Hippocampal formation (tissue), 2 donors: ENCODE data around the gene SHISAL1.
"Not testable (repeated sequence)": the region's sequence is repeated elsewhere in the genome, so short reads cannot be mapped to it uniquely, and the experiment has no call there.

ENCODE experiments used
- DNase-seq, 2 donors: peaks; one replicate each; lab custom pipeline; 2025; lab: John Stamatoyannopoulos, UW

The SHISAL1 gene

GRCh38 chr22:44260216-44261035 lies 52.3 kb downstream of the SHISAL1 start:
- no peak for DNase-seq

- no peak for DNase-seq
These were observed 53.2 kb downstream of the SHISAL1 start for GRCh38 chr22:44259366-44260215.

DNA sequence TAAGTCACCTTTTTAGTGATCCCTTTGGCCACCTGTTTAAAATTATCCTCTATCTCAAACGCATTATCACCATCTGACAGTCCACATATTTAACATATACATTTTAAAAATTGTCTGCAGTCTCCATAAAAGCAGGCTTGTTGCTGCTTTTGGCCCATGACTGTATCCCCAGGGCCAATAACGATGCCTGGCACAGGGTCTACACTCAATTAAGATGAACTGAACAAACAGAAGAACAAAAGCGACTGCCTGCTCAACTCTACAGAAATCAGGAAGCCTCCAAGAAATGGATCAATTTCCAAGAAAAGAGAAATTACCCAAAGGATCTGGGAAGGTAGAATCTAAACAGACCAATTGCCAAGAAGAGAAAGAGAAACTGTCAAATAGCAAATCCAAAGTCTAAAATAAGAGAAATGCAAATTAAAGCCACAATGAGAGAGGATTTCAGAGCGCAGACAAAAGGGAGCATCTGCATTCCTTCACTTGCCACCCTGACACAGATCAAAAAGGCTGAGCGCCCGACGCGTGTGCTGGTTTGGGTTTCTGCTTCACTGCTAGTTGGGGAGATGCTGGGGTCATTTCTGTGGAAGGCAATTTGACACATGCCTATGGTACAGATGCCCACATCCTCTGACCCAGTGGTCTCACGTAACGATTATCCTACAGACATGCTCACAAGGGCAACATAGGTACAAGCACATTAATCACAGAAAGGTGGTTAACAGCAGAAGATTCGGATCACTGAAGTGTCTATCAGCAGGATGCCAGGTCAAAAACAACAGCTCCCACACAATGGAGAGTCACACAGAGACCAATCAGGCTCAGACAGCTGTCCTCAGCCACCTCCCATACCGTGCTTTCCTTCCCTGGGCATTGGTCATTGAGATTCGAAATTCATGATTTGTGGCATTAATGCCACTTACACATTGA lies 55.9 kb downstream of the SHISAL1 start:
- DNase-seq: no peak

DNA sequence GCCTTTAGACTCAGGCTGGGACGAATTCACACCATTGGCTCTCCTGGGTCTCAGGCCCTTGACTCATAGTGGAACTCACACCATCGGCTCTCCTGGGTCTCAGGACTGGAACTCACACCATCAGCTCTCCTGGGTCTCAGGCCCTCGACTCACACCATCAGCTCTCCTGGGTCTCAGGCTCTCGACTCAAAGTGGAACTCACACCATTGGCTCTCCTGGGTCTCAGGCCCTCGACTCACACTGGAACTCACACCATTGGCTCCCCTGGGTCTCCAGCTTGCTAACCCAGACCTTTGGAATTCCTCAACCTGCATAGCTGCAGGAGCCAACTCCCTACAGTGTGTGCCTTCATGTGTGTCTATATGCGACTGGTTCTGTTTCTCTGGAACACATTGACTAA lies 56.7 kb downstream of the SHISAL1 start:
- no peak for DNase-seq

DNA sequence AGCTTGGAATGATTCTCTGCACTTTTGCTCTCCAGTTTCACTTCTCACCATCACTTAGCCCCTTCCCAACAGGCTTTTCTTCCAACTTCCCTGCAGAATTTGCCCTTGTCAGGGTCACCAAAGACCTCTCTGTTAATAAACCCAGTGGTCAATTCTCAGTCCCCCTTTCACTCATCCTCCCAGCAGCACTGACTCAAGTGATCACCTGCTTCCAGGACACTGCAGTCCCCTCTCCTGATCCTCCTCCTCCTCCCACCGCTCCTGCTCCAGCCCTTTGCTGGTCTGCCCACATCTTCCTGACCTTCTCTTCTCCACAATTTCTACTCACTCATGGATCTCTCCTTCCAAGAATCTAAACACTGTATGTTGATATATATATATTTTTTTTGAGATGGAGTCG lies 57.9 kb downstream of the SHISAL1 start:
- no peak for DNase-seq

DNA sequence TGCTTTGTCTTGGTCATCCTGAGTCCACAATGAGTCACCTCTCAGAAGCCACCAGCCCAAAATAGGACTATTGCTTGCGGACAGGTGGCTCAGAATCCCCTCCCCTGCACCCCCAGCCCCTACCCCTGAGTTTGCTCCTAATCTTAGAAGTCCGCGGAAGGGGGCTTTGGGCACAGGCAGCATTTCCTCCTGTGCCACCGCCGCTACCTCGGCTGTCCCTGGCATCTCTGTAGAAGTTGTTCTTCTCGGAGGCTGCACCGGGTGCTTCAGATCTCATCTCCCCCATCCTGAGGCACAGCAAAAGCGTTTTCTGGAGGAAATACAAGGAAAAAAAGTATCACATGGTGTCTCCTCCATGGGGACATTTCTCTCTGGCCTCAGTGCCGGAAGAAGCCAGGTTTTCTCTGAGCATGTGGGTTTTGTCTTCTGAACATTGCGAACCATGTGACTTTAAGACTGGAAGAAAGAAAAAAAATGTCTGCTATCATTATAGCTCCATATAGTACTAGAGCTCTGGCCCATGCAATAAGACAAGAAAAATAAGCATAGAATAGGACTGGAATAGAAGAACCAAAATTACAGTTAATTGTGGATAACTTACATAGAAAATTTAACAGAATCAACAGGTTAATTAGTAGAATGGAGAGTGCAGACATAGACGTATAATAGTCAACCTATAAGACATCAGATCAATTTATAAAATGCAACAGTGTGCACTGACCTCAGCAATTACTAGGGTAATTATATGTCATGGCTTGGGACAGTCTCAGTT lies 63.2 kb downstream of the SHISAL1 start:
- DNase-seq: no peak

DNA sequence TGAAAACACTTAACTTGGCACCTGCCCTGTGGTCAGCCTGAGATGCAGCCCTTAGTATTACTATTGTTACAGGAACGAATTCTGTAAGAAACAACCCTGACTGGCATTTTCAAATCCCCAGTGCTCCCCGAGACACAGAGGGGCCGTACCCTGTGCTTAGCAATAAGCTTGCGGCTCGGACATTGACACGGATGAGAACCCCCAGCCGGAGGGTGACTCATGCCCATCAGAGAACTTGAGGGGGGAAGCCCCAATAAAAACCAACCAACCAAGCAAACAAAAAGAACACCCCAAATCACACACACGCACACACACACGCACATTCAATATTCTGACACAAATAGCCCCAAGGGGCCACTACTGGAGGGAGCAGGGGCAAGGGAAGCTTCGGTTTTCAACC lies 63.8 kb downstream of the SHISAL1 start:
- no peak for DNase-seq

DNA sequence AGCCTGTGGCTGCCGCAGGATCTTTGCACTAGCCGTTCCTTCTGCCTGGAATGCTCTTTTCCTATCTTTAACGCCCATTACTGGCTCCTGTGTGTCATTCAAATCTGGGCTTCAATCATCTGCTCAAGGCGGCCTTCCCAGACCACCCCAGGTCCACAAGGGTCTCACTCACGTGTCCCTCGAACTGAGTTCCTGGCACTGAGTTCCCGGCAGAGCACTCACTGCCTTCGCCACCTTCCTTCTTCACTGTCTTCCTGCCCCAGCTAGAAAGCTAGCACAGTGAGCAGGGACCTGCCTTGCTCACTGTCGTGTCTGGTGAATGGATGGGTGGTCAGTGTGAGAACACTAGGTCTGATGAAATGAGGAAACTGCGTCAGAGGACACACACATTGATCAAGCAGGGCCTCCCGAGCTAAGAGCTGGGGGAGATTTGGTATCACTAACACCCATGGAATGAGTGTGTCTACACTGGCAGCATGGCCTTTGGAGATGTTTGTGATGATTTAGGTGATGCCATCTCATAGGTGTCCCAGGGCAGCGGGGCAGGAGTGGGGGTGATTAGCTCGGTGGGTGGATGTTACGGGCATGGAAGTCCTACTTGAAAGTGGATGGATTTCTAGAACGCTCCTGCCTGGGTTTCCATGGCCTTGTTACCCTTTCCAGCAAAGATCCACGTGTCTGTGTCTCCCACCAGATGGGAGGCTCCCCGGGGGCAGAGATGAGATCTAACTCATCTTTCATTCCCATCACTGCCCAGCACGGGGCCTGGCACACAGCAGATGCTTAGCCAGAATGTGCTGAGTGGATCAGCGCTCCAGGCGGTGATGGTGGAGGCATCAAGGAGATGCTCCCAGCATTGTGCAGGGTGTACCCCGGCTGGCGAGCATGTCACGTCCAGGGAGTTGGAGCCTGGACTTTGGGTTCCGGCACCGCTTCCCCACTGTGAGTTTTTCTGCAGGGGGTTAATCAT lies 64.5 kb downstream of the SHISAL1 start:
- DNase-seq: no peak

DNA sequence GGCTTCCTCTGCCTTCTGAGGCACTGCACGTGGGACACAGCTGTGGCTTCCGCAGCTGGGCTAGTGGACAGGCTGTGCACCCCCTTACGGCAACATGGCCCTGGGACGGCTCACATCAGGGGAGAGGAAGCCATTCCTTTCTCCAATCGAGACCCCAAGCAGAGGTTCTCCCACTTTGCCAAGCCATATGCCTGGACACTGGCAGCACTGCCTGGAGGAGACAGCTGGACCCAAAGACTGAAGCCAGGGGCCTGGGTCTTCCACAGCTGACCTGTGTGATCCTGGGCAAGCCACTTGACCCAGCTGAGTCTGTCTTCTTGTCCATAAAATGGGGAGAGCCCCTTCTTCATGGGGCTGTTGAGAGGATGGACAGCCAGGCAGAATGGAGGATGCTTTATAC lies 65.4 kb downstream of the SHISAL1 start:
- no peak for DNase-seq

GRCh38 chr22:44246615-44247326 lies 66.0 kb downstream of the SHISAL1 start:
- no peak for DNase-seq

- DNase-seq: no peak
These were observed 66.9 kb downstream of the SHISAL1 start for GRCh38 chr22:44245867-44246266.

DNA sequence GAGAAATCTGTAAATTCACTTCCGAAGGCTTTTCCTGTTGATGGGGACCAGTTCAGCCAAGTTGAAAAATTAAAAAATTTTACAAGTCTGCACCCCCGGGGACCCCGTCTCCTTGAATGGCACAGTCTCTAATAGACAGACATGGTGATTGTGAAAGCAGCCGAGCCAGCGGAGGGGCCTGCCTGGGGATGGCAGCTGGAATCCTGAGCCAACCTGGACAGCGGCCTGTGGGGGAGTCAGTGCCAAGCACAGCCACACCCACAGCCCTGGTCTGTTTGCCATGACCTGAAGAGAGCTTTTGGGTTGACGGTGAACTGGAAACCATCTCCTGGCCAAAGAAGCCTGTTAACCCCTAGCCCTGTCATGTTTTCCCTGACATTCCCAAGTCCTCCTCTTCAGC lies 67.3 kb downstream of the SHISAL1 start:
- no peak for DNase-seq

DNA sequence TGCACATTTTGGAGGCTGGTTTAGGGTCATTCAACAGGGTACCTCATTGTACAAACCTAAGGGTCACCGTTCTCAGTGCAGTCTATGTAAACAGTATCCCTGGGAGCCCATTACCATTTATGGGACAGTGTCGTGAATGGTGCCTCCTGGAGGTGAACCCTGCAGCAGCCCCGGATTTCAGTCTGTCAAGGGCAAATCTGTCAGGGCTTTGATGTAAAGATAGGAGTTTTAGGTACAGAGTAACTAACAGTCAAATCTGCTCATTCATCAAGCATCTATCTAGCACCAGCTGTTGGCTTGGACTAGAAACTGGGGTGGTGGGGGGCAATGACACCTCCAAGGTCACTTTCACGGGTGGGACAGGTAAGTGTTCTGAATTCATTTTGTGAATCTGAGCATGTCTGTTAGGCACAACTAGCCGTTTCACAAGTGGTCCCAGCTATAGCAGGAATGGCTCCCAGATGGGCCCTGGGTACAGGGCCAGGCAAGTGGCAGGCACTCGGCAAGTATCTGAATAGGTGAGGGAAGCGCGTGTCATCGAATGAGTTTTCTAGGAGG lies 68.4 kb downstream of the SHISAL1 start:
- no peak for DNase-seq

DNA sequence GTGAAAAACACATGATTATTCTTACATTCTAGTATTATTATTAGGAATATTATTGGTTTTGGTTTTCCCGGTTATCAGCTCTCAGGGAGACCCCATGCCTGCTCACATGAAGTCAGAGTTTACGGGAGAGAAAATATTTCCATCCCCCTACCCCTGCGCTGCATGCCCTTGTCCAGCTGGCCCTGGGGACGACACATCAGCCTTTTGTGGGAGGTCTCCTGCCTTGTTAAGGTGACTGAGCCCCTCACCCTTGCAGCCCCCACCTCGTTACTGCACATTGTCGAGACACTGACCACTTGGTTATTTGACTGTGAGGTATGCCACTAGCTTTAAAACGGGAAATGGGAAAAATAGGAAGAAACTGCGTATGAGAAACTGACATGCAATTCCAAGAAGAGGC lies 69.0 kb downstream of the SHISAL1 start:
- no peak for DNase-seq

DNA sequence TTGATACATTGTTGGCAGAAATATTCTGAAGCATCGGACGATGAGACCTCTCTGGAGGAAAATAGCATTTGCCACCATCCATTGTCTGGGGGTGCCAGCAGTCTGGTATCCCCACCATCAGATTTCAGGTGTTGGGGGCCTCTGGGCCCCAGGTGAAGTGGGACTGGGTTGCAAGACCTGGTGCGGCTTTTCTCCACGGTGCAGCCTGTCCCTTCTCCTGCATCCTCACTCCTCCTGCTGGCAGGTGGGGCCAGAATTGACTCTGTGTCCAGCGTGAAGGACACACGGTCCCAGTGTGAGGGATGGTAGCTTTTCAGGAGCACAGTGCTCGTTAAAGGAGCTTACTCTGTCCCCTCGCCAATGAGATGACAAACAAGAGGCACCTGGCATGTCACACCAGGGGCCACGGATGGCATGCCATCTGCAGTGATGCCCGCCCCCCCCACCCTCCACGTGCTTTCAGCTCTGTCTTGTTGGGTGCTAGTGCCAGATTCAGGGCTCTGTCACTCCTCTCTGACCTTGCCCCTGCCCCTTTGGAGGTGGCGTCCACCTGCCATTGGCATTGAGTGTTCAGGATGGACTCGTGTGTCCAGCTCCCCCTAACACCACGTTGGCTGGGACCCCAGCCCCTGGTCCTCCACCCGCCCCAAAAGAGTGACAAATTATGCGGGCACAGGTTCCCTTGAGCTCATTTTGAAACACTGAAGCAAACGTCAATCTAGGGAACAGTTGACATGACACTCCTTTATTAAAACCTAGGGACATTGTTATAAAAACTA lies 69.6 kb downstream of the SHISAL1 start:
- DNase-seq: no peak

GRCh38 chr22:44241121-44241520 lies 71.6 kb downstream of the SHISAL1 start:
- DNase-seq: not testable (repeated sequence)

DNA sequence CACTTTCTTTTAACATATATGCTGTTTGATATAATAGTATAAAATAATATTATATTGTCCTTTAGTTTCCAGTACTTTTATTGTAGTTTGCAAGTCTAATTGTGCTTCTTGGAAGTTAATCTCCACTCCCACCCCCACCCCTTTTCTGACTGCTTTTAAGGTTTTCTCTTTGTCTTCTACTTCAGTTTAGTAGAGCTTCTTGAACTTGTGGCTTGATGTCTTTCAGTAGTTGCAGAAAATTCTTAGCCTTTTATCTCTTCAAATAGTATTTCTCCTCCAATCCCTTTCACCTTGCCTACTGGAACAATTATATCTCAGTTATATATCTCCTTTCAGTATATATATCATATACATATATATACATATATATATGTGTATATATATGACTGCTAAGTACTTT lies 75.5 kb downstream of the SHISAL1 start:
- DNase-seq: no peak

GRCh38 chr22:44234372-44234771 lies 78.4 kb downstream of the SHISAL1 start:
- not testable (repeated sequence) for DNase-seq
